DOHH2 (cell line): Measurements from ENCODE around the gene CACNA1A.

ENCODE experiments used
- H3F3A ChIP-seq: fragments of 200-600 bp; sonication (generic), shearing (Covaris generic); 2 replicates; pipeline ENCODE4 v1.6.0; 2016; ENCODE audit warnings: antibody characterized with exemption, mild to moderate bottlenecking; ENCODE audit not compliant: control insufficient read depth, insufficient read depth
- H3K27ac ChIP-seq: fragments of 200-600 bp; sonication (generic); 2 replicates; pipeline ENCODE4 v1.5.1; 2014; ENCODE audit warnings: low read depth, mild to moderate bottlenecking, low read length, moderate library complexity
- H3K27me3 ChIP-seq: fragments of 200-600 bp; sonication (generic); 2 replicates; pipeline ENCODE4 v1.6.1; 2014; ENCODE audit warnings: mild to moderate bottlenecking, low read length, mixed read lengths; ENCODE audit not compliant: control insufficient read depth
- H3K36me3 ChIP-seq: fragments of 200-600 bp; sonication (generic); 2 replicates; pipeline ENCODE4 v1.6.1; 2014; ENCODE audit warnings: mild to moderate bottlenecking, low read length, moderate library complexity, mixed read lengths; ENCODE audit not compliant: control insufficient read depth
- H3K4me1 ChIP-seq: fragments of 200-600 bp; sonication (generic); 2 replicates; pipeline ENCODE4 v1.6.1; 2014; ENCODE audit warnings: mild to moderate bottlenecking, low read length, mixed read lengths; ENCODE audit not compliant: control insufficient read depth
- H3K4me2 ChIP-seq: fragments of 200-600 bp; sonication (generic); 2 replicates; pipeline ENCODE4 v1.6.0; 2014; ENCODE audit warnings: mild to moderate bottlenecking, low read length, moderate library complexity
- H3K4me3 ChIP-seq: fragments of 200-600 bp; sonication (generic); 2 replicates; pipeline ENCODE4 v1.5.1; 2014; ENCODE audit warnings: mild to moderate bottlenecking, low read length, mixed read lengths
- H3K79me2 ChIP-seq: fragments of 200-600 bp; sonication (generic); 2 replicates; pipeline ENCODE4 v1.6.1; 2014; ENCODE audit warnings: mild to moderate bottlenecking, low read length, mixed read lengths; ENCODE audit not compliant: control insufficient read depth
- H3K9me2 ChIP-seq: fragments of 200-600 bp; sonication (generic); replicated peaks from 2 replicates; pipeline ENCODE4 v1.6.1; 2014; ENCODE audit warnings: mild to moderate bottlenecking, low read length, mixed read lengths; ENCODE audit not compliant: control insufficient read depth
- H3K9me3 ChIP-seq: fragments of 200-600 bp; sonication (generic); 2 replicates; pipeline ENCODE4 v1.6.1; 2014; ENCODE audit warnings: antibody characterized with exemption, low read length, mixed read lengths; ENCODE audit not compliant: control insufficient read depth, insufficient read depth
- H4K20me1 ChIP-seq: fragments of 200-600 bp; sonication (generic); 2 replicates; pipeline ENCODE4 v1.6.0; 2014; ENCODE audit warnings: low read depth, mild to moderate bottlenecking, antibody characterized with exemption, low read length, moderate library complexity; ENCODE audit not compliant: control insufficient read depth, insufficient read depth
- CTCF ChIP-seq: fragments of 200-600 bp; sonication (generic); IDR thresholded peaks from one replicate; pipeline ENCODE4 v1.5.1; 2014; ENCODE audit warnings: antibody characterized with exemption, mild to moderate bottlenecking, low read depth, low read length; ENCODE audit not compliant: poor library complexity, severe bottlenecking
- EZH2phosphoT487 ChIP-seq: fragments of 200-600 bp; sonication (generic); IDR thresholded peaks from 2 replicates; pipeline ENCODE4 v1.6.1; 2017; ENCODE audit warnings: borderline replicate concordance, mild to moderate bottlenecking, antibody characterized with exemption, low read length, moderate library complexity, mixed read lengths

Gene CACNA1A

GRCh38 chr19:13381827-13382632 is 124.2 kb downstream of the CACNA1A start:
- H3K4me2 ChIP-seq, result no peak overlapping the region
- H3K36me3 ChIP-seq, result no peaks in the 10 kb centered on the region

GRCh38 chr19:13376537-13376936 is 129.7 kb downstream of the CACNA1A start:
- H3F3A ChIP-seq, result no peaks in the 10 kb centered on the region
- no peak overlapping the region for H3K4me2 ChIP-seq
- H3K9me3 ChIP-seq, result no peaks in the 10 kb centered on the region
- no peaks in the 10 kb centered on the region for H4K20me1 ChIP-seq
- H3K27me3 ChIP-seq, result no peaks in the 10 kb centered on the region
- H3K36me3 ChIP-seq, result no peaks in the 10 kb centered on the region
- no peaks in the 10 kb centered on the region for H3K79me2 ChIP-seq
- H3K4me1 ChIP-seq, result no peaks in the 10 kb centered on the region
- TF ChIP-seq CTCF, result no peak
- no peak for TF ChIP-seq EZH2phosphoT487
- H3K9me2 ChIP-seq, result no peaks in the 10 kb centered on the region
- no peak overlapping the region for H3K27ac ChIP-seq
- H3K4me3 ChIP-seq, result no peak overlapping the region

More at GRCh38 chr19:13381827-13382632, 124.2 kb downstream of the CACNA1A start:
- no peaks in the 10 kb centered on the region for H3K9me2 ChIP-seq
- H3F3A ChIP-seq, result no peaks in the 10 kb centered on the region
- no peak overlapping the region for H3K27ac ChIP-seq
- H3K27me3 ChIP-seq, result no peaks in the 10 kb centered on the region
- TF ChIP-seq CTCF, result no peak
- TF ChIP-seq EZH2phosphoT487, result no peak
- no peak overlapping the region for H3K4me3 ChIP-seq
- H4K20me1 ChIP-seq, result no peaks in the 10 kb centered on the region
- H3K79me2 ChIP-seq, result no peaks in the 10 kb centered on the region
- no peaks in the 10 kb centered on the region for H3K4me1 ChIP-seq
- no peaks in the 10 kb centered on the region for H3K9me3 ChIP-seq

GRCh38 chr19:13373599-13373998 is 132.7 kb downstream of the CACNA1A start:
- H3K27me3 ChIP-seq, result no peaks in the 10 kb centered on the region
- no peaks in the 10 kb centered on the region for H3F3A ChIP-seq
- H3K4me3 ChIP-seq, result no peak overlapping the region
- no peak overlapping the region for H3K4me2 ChIP-seq
- H3K27ac ChIP-seq, result no peak overlapping the region
- H3K36me3 ChIP-seq, result no peaks in the 10 kb centered on the region
- H3K4me1 ChIP-seq, result no peaks in the 10 kb centered on the region
- no peak for TF ChIP-seq EZH2phosphoT487
- no peak for TF ChIP-seq CTCF
- H3K79me2 ChIP-seq, result no peaks in the 10 kb centered on the region
- H3K9me3 ChIP-seq, result no peaks in the 10 kb centered on the region
- no peaks in the 10 kb centered on the region for H3K9me2 ChIP-seq
- no peaks in the 10 kb centered on the region for H4K20me1 ChIP-seq
